Choroid plexus epithelial cell (primary cell): ENCODE measurements around the gene SYP.

Experiments used
- DNase-seq: peaks from one replicate; pipeline ENCODE4 v3.0.0-alpha.2; 2010; ENCODE audit warnings: low read depth
- H3K4me3 ChIP-seq: 2 replicates; pipeline ENCODE4 v1.5.1; 2011; ENCODE audit warnings: low read depth, mild to moderate bottlenecking, control low read depth, low read length, moderate library complexity
- TF ChIP-seq, protein P1 (sequence below): conservative IDR thresholded peaks from 2 replicates; pipeline ENCODE4 v1.5.1; 2011; ENCODE audit warnings: low read depth, mild to moderate bottlenecking, control low read depth, inconsistent platforms, low read length, moderate library complexity

SYP gene

DNA sequence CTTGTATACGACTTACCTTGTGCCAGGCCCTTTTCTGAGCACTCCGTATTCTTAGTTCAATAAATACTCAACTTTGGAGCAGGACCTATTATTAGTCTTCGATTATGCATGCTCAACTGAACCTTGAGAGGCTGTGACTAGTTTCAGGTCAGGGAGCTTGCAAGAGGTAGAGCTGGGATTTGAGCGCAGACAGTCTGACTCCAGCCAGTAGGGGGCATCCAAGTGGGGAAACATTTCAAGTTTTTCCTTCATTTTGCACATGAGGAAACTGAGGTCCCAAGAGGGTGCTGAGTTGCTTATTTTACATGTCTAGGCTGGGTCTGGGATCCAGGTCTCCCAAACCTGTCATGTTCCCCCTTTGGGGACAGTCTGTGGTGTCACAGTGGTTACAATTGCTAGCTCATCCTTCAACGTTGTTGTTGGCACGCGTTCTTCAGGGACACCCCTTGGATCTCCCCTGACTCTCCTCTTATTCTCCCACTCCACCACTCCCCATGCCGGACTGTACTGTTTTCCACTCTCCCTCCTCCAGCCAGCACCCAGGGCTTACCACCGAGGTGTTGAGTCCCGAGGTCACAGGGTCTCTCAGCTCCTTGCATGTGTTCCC, 7.2 kb downstream of the SYP start:
- DNase-seq, result peak; percentile 58
- H3K4me3 ChIP-seq, result no peak overlapping the region
- TF ChIP-seq, protein P1, sequence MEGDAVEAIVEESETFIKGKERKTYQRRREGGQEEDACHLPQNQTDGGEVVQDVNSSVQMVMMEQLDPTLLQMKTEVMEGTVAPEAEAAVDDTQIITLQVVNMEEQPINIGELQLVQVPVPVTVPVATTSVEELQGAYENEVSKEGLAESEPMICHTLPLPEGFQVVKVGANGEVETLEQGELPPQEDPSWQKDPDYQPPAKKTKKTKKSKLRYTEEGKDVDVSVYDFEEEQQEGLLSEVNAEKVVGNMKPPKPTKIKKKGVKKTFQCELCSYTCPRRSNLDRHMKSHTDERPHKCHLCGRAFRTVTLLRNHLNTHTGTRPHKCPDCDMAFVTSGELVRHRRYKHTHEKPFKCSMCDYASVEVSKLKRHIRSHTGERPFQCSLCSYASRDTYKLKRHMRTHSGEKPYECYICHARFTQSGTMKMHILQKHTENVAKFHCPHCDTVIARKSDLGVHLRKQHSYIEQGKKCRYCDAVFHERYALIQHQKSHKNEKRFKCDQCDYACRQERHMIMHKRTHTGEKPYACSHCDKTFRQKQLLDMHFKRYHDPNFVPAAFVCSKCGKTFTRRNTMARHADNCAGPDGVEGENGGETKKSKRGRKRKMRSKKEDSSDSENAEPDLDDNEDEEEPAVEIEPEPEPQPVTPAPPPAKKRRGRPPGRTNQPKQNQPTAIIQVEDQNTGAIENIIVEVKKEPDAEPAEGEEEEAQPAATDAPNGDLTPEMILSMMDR, result peak; percentile 76

DNA sequence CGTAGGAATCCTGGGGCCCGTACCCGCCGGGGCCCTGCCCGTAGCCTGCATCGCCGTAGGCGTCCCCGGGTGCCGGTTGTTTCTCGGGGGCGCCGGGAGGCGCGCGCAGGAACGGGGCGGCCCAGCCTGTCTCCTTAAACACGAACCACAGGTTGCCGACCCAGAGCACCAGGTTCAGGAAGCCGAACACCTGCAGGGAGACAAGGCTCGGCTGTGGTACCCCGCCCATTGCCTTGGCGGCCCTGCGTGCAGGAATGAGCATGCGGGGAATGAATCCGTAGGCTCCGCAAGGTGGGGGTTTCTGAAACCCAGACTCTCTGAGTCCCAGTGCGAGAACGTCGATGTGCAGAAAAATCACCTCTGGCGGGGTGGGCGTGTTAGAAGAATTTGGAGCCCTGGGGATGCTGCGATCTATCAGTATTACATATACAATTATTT, 8.4 kb downstream of the SYP start:
- peak overlapping the region; percentile 78 for H3K4me3 ChIP-seq
- no peak for DNase-seq
- TF ChIP-seq, protein P1, result no peak

DNA sequence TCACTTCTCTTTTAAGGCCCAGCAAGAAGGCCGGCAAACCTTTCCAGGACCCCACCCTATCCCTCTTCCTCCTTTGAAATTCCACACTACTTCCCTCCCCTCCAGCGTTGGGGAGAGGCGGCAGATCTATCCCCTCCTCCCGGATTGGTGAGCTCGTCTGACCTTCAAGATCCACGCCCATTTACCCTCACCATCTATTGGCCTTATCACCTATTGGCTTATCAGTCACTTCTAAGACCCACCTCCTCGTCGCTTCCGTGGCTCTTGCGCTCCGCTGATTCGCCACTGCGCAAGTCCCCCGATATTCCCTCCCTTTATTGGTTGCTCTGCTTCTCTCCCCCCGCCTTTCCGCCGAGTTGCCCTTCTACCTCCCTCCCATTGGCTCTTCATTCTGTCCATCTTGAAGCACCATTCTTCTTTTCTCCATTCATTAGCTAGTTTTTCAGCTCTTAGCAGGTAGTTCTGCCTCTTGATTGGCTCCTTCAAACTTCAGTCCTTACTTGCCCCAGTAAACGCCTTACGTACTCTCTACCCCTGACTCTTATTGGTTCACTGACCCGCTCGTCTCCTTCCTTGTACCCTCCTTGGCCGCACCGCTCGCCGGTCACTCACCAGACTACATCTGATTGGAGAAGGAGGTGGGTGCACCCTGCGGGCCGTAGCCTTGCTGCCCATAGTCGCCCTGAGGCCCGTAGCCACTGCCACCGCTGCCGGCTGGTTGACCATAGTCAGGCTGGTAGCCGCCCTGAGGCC, 9.0 kb downstream of the SYP start:
- peak overlapping the region; percentile 78 for H3K4me3 ChIP-seq
- DNase-seq, result peak; percentile 100
- TF ChIP-seq, protein P1, result no peak

- no peak overlapping the region for H3K4me3 ChIP-seq
- no peak for DNase-seq
- TF ChIP-seq, protein P1, result no peak
Observed at GRCh38 chrX:49189606-49190005, 10.4 kb downstream of the SYP start.

- DNase-seq, result no peak
Observed at GRCh38 chrX:49188468-49189076, 11.4 kb downstream of the SYP start.

DNA sequence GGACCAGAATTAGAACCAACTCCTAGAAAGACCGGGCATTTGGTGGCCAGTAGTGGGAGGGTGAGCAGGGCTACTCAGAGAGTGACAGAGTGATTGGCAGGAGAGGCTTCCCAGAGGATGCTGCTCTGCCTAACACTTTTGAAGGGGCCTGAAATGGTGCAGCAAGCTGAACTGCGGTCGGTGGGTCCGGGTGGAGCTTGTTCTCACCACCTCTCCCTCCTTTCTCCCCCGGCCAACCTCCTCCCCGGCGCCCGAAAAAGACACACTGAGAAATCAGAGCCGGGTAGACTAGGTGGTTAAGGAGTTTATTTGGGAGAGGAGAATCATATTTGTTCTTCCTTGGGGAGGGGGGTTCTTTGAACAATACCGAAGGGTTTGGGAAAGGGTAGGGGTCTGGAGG, 12.5 kb downstream of the SYP start:
- no peak overlapping the region for H3K4me3 ChIP-seq
- TF ChIP-seq, protein P1, result no peak
- DNase-seq, result no peak

More at GRCh38 chrX:49188468-49189076, 11.4 kb downstream of the SYP start:
- H3K4me3 ChIP-seq, result no peak overlapping the region
- TF ChIP-seq, protein P1, result no peak
